A549 (cell line): ENCODE results near the gene BRD3OS.

ENCODE experiments used
- CTCF ChIP-seq: fragments of >200 bp; sonication (Bioruptor Twin); formaldehyde crosslinking; IDR thresholded peaks from 3 replicates; pipeline ENCODE4 v1.5.1; 2016
- E2F6 ChIP-seq: IDR thresholded peaks from 2 replicates; pipeline ENCODE4 v1.6.1; 2012; ENCODE audit warnings: low read depth, borderline replicate concordance
- HOXA7 ChIP-seq: fragments of 250-450 bp; sonication (Bioruptor Pico); IDR thresholded peaks from 2 replicates; pipeline ENCODE4 v1.5.0; 2020; ENCODE audit warnings: mild to moderate bottlenecking, moderate library complexity
- MAX ChIP-seq: IDR thresholded peaks from 2 replicates; pipeline ENCODE4 v1.6.1; 2012
- NR3C1 ChIP-seq: fragments of >200 bp; sonication (Bioruptor Twin); formaldehyde crosslinking; IDR thresholded peaks from 3 replicates; pipeline ENCODE4 v1.6.1; 2017
- POLR2A ChIP-seq: IDR thresholded peaks from 2 replicates; pipeline ENCODE4 v1.6.1; 2012; ENCODE audit warnings: mild to moderate bottlenecking, low read length
- ZSCAN20 ChIP-seq: fragments of 250-450 bp; sonication (Bioruptor Pico); IDR thresholded peaks from 2 replicates; pipeline ENCODE4 v1.8.0; 2022; ENCODE audit warnings: mild to moderate bottlenecking, moderate library complexity

GRCh38 chr9:134040781-134041648, 15.7 kb downstream of the BRD3OS start:
- TF ChIP-seq NR3C1 (no peak), ZSCAN20 (CRISPR knock-in tag) (no peak), HOXA7 (CRISPR knock-in tag) (no peak), MAX (no peak), CTCF (no peak), E2F6 (no peak), POLR2A (no peak)
